ENCODE data around the gene FADS2. TPM values are rescaled to one million over a fixed set of nuclear protein-coding genes. Genes with fewer than 3 reads are reported as not detected.

The FADS2 gene
- total RNA-seq, 4 donors from 2014 or later, result 2.7 to 28.8 (median 3.9) TPM

GRCh38 chr11:61862714-61863547 is 34.8 kb downstream of the FADS2 start:
- no peaks in the 10 kb centered on the region for H3K36me3 ChIP-seq

GRCh38 chr11:61863548-61864081 is 35.5 kb downstream of the FADS2 start:
- H3K4me3 ChIP-seq, result no peak overlapping the region
- no peak overlapping the region for H3K27ac ChIP-seq
- intact Hi-C loops (cut with DNase I; ENCODE audit: low total_unique reads) (no loop called here), in situ Hi-C loops (cut with MboI; ENCODE audit: low pct_ligation_motif_present in 1 of 4, low pct_unique_long_range_greater_than_20kb in 1 of 4, low sequenced_read_pairs in 3 of 4) (loop anchor here in 2 of 4 donors (25.0 kb wide), 1 partner anchor 449 kb away; no protein-coding TSS in a partner anchor)
- no peaks in the 10 kb centered on the region for H3K36me3 ChIP-seq
- no peaks in the 10 kb centered on the region for H3K9me3 ChIP-seq
- WGBS, 2 donors (ENCODE audit: low coverage in 1 of 2), result 90% methylated on average over 13 of the region's 13 CpGs; no CpG with 5 or more reads in 1 of the 2 donors
- no peaks in the 10 kb centered on the region for H3K27me3 ChIP-seq
- no peaks in the 10 kb centered on the region for H3K4me1 ChIP-seq
- TF ChIP-seq EP300 (IDR thresholded peaks at IDR 0.05; ENCODE audit: low read depth) (no peak), CTCF (IDR thresholded peaks at IDR 0.05) (no peak), POLR2A (IDR thresholded peaks at IDR 0.05) (no peak), POLR2AphosphoS5 (IDR thresholded peaks at IDR 0.05) (no peak)
- DNase-seq, result no peak

More at GRCh38 chr11:61862714-61863547, 34.8 kb downstream of the FADS2 start:
- DNase-seq, result no peak
- Histone ChIP-seq H3K27ac (no peak overlapping the region), H3K9me3 (no peaks in the 10 kb centered on the region), H3K4me1 (no peaks in the 10 kb centered on the region), H3K27me3 (no peaks in the 10 kb centered on the region), H3K4me3 (no peak overlapping the region)
- intact Hi-C loops (cut with DNase I; ENCODE audit: low total_unique reads) (no loop called here), in situ Hi-C loops (cut with MboI; ENCODE audit: low pct_ligation_motif_present in 1 of 4, low pct_unique_long_range_greater_than_20kb in 1 of 4, low sequenced_read_pairs in 3 of 4) (loop anchor here in 2 of 4 donors (25.0 kb wide), 1 partner anchor 449 kb away; no protein-coding TSS in a partner anchor)
- TF ChIP-seq EP300 (IDR thresholded peaks at IDR 0.05; ENCODE audit: low read depth) (no peak), CTCF (IDR thresholded peaks at IDR 0.05) (no peak), POLR2AphosphoS5 (IDR thresholded peaks at IDR 0.05) (no peak), POLR2A (IDR thresholded peaks at IDR 0.05) (no peak)
- WGBS, 2 donors (ENCODE audit: low coverage in 1 of 2), result 80 to 89% methylated on average over 5 to 18 of the region's 18 CpGs

GRCh38 chr11:61864814-61865775 is 37.0 kb downstream of the FADS2 start:
- peaks cover 2% of the 10 kb centered on the region for H3K27me3 ChIP-seq
- TF ChIP-seq POLR2A (IDR thresholded peaks at IDR 0.05) (no peak), CTCF (IDR thresholded peaks at IDR 0.05) (no peak), POLR2AphosphoS5 (IDR thresholded peaks at IDR 0.05) (no peak), EP300 (IDR thresholded peaks at IDR 0.05; ENCODE audit: low read depth) (no peak)
- no peaks in the 10 kb centered on the region for H3K36me3 ChIP-seq
- no peaks in the 10 kb centered on the region for H3K4me1 ChIP-seq
- no peak overlapping the region for H3K27ac ChIP-seq
- DNase-seq, result no peak
- no peak overlapping the region for H3K4me3 ChIP-seq
- intact Hi-C loops (cut with DNase I; ENCODE audit: low total_unique reads), result no loop called here
- H3K9me3 ChIP-seq, result no peaks in the 10 kb centered on the region
- WGBS, 2 donors (ENCODE audit: low coverage in 1 of 2), result 87 to 100% methylated on average over 1 to 20 of the region's 20 CpGs
- in situ Hi-C loops (cut with MboI; ENCODE audit: low pct_ligation_motif_present in 1 of 4, low pct_unique_long_range_greater_than_20kb in 1 of 4, low sequenced_read_pairs in 3 of 4), result loop anchor here in 2 of 4 donors (25.0 kb wide), 1 partner anchor 447 kb away; no protein-coding TSS in a partner anchor

All from transverse colon (tissue), 4 donors.